Stimulated activated CD4-positive, alpha-beta T cell treated with anti-CD3 and anti-CD28 coated beads, TNF-alpha, amount 100 ng/mL, for 1 hour (primary cell): ENCODE results near the gene MEIS2.

Source experiments
- DNase-seq, 3 donors: peaks; one replicate each; pipeline ENCODE4 v3.0.0-alpha.2; 2020; ENCODE audit warnings: low read depth in 3 of 3, low spot score in 1 of 3

MEIS2 gene

DNA sequence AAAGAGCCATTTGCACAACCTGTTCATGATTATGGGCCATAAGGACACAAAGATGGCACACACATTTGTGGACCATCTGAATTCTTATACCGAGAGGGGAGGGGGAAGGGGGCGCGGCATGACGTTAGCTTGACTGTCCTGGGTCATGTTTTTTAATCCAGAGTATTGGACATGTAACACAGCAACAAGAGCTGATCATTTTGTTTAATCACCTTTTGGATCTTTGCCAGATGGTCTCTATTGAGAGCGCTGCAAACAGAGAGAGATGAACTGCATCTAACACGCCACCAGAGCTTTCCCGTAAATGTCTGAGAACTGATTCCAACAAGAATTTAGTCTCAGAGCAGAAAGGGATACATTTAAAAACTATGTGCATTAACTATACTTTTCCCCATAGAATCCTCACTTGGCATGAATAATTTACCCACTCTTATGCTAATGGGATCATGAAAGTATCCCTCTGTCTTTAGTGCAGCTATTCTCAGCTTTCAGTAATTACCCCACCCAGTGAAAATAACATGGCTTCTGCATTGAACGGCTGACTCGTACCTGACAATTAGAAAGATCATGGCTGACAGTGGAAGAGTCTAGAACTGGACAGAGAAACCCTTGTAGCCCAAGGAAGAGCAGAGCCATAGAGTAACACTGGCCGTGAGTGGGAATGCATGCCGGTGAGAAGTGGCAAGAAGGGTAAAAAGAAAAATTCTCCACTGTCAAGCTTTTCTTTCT, 22.6 kb downstream of the MEIS2 start:
- no peak for DNase-seq

DNA sequence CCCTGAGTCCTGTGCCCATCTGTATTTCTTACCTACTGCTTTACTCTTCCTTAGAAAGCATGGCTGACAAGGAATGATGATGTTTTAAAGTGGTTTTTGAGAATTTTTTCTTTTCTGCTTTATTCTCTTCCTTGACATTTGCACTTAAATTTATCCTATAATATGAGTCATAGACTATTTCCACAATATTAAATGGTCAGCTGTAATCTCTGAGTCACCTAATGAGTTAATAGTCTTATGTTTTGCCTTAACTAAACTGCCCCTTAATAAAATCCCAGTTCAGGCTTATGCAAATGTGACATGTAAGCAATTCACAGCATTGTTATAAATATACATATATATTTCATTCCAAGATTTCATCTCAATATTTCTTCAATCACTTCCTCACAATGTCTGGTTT, 23.8 kb downstream of the MEIS2 start:
- no peak for DNase-seq

- DNase-seq, result no peak
These were observed 24.6 kb downstream of the MEIS2 start for GRCh38 chr15:37075777-37076176.

- DNase-seq, result no peak
These were observed 28.2 kb downstream of the MEIS2 start for GRCh38 chr15:37072181-37072580.

GRCh38 chr15:37071134-37071533, 29.2 kb downstream of the MEIS2 start:
- no peak for DNase-seq

DNA sequence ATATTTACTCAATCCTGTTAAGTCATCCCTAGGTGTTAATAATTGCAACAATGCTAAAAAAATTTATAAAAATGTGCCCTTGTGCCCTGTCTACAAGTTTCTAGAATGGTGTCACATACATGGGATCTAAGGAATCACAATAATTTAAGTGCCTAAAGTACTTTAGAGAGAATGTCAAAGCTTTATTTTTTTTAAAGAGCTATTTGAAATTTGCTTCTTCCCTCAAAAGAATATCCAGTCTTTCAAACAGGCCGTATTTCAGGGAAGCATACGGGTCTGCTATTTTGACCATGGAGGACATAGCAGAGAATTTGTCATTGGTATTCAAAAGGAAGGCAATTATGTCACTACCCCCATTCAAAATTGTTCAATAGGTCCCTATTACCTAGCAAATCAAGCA, 29.7 kb downstream of the MEIS2 start:
- no peak for DNase-seq

DNA sequence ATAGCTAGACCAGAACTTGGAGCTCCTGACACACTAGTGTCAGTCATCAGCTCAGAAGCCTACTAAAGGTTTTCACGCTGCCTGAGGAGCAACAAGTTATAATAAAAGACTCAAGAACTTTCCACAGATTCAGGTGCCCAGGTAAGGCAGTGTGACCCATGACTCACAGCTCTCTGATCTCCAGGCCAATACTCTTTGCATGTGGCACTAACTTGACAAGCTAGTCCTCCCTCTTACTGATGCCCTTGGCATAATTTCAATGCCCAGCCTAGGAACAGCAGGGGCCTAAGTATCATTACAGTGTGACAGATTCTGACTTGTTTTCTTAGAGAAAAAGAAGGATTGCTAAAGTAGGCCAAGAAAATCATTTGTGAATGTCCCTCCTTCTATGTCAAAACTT, 38.4 kb downstream of the MEIS2 start:
- DNase-seq, result no peak

DNA sequence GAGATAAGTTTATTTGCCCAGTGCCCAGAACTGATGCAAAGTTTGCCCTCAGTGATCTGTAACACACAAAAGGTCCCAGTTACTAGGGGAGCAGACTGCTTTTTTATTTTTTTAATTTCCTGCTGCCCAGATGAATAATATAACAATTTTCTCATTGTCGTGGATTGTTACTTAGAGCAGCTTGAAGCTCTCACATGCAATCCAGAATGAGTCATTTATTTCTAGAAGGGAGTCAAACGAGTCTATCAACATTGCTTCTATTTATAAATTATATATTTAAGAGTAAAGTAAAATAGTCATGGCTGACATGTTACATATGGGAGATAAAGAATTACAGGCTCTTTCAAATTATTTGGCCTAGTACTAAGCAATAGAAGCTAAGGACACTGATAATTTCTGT, 41.3 kb downstream of the MEIS2 start:
- DNase-seq, result no peak

DNA sequence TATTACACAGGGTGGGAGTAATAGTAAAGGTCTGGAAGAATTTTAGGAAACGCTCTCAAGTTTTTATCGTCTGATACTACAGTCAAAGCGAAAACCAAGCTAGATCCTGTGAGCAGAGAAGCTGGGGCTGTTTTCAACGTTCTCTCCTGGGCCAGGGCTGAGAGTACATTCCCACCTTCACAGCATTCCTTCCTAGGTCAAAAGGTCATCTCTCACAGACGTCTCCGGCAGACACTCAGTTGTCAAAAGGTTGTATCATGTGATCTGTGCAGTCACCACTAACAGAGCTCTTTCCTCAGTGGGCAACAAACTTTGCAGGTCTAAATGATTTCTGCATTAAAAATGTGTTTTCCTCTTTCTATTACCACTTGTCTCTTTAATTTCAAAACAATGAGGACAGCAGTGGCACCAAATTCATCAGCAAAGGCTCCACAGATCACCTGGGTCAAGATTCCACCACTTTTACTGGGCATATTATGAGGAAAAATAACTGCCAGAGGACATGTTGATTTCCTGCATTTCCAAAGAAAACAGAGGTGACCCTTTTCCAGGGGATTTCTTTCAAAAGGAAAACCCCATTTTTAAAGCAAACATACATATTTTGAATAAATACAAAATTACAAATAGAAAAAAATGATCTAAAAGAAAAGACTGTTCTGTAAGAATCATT, 41.9 kb downstream of the MEIS2 start:
- no peak for DNase-seq

- no peak for DNase-seq
These were observed 42.5 kb downstream of the MEIS2 start for GRCh38 chr15:37057831-37058230.

GRCh38 chr15:37057256-37057655, 43.1 kb downstream of the MEIS2 start:
- DNase-seq, result no peak

DNA sequence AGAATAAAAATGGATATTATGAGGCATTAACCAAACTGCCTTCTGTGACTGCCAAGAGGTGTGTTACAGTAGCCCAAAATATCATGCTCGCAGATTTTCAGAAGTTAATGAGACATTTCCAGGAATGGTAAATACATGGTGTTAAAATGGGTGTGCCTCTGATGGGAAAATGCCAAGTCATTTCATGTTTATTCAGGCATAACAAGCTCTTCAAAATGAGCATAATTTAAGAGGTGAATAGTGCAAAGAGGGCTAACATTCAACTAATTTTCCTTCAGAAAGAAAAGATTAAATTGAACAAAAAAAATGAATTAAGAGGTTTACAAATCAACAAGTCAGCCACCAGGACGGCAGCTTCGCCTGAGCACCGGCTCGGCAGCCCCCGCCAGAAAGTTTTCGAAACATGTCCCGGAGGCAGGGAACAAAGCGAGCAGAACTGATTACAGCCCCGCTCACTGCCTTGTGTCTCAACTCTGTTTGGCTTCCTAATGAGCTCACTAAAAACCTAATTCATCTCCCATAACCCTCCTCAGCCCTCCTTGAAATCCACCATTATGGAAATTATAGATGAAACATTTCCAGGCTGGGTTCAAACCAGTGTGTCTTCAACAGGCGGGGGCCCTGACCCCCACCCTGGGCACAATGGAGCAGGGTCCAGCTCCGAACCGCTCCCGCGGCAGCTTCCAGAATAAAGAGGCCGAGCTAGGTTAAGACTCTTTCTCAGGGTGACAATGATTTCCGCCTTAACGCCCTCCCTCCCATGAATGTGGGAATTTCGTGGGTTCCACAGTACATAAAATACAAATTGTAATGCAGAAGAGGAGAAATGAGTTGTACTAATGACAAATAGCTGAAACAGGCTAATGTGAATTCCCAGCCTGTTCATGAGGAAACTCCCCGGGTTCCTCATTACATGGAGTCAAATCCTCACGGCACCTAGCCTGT, 43.9 kb downstream of the MEIS2 start:
- DNase-seq, result no peak

DNA sequence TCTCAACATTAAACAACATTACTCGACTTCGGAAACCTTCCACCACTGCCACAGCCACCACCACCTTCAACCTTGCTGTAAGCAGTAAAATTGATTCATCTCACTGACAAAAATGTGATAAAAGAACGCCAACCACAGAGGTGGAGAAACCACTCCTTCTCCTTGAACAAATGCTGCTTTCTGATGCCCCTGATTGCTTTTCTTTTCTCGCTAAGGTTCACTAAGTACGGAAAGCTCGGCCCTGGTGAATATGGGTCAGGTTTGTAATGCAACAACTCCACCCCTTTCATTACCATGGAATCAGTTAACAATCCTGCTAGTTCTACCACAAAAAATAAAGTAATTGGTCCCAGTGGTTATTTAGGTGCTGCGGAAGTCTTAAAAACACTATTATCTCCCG, 44.9 kb downstream of the MEIS2 start:
- no peak for DNase-seq

DNA sequence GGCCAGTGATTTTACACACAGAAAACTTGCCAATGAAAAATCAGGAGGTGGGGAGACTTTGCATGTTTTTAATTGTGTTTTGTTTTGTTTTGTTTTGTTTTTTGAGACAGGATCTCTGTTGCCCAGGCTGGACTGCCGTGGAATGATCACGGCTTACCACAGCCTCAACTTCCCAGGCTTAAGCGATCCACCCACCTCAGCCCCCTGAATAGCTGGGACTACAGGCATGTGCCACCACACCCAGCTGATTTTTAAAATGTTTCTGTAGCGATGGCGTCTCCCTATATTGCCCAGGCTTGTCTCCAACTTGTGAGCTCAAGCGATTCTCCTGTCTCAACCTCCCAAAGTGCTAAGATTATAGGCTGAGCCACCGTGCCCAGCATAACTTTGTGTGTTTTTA, 46.0 kb downstream of the MEIS2 start:
- no peak for DNase-seq

DNA sequence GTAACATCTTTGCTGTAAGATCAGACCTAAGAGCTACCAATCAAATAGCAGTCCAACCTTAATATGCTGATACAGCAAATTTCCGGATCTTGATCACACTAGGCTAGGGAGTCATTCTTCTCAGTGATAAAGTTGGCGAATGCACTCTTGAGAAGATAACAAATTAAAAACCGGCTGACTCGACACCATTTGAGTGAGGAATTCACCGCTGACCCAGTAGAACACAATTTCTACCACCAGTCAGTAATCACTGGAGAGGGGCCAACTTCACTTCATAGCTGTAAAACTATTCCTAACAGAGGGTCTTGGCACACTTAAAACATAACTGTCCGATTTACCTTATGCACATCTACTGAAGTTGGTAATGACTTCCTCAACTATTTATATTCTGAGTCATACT, 47.2 kb downstream of the MEIS2 start:
- DNase-seq, result no peak

- no peak for DNase-seq
These were observed 50.0 kb downstream of the MEIS2 start for GRCh38 chr15:37050345-37050744.

GRCh38 chr15:37046876-37047614, 53.3 kb downstream of the MEIS2 start:
- no peak for DNase-seq

GRCh38 chr15:37045859-37046740, 54.2 kb downstream of the MEIS2 start:
- DNase-seq, result no peak

DNA sequence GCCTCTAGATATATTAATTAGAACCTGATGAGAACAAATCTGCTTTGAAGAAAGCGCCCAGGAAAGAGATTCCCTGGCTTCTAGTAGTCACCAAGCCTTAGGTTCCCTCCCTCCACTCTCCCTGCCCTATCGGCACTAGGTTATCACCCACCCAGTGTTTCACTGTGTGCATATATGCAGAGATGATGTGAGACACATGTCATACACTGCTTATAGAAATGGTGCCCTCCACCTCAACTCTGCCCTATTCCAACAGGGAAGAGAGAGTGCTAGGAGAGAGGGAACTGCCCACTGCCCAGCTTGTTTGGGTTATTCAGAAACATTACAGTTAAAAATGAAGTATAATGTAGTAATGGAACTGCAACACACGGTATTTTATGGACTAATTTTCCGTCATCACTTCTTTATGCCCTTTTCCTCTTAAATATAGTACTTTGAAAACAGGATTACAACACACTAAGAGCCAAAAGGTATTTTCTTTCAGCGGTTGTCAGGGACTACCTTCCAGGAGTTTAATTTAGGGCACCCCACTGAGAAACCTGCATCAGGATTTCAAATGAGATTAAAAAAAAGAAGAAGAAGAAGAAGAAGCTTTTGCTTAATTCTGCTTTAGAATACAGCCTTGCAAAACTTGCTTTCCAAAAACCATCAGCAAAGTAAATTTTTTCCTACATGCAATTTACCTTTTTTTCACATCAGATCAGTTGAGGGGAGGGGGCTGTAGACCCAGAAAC, 55.3 kb downstream of the MEIS2 start:
- DNase-seq, result no peak

DNA sequence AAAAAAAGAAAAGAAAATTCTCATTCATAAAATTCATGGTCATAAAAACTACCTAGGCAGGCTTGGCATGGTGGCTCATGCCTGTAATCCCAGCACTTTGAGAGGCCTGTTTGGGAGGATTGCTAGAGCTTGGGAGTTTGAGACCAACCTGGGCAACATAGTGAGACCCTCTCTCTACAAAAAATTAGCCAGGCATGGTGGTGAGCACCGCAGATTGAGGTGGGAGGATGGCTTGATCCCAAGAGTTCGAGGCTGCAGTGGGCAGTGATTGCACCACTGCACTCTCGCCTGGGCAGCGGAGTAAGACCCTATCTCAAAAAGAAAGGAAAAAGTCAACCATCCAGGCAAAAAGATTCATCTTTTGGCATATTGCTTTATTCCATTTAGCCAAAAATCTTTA, 58.5 kb downstream of the MEIS2 start:
- DNase-seq, result no peak
